Lower lobe of right lung (tissue), 2 donors: ENCODE measurements around the gene SORCS2. TPM values are rescaled to one million over a fixed set of nuclear protein-coding genes. Genes with fewer than 3 reads are reported as not detected.

Experiments used
- ATAC-seq, 2 donors: fragments of 200-7000 bp; cut with Tn5 transposase; one replicate each; pipeline ENCODE4 v1.9.1; 2020 to 2022; ENCODE audit warnings: mild to moderate bottlenecking in 2 of 2, moderate library complexity in 2 of 2
- DNase-seq: peaks from one replicate; pipeline ENCODE4 v3.0.0-alpha.2; 2020
- H3K27ac ChIP-seq: fragments of 200-600 bp; one replicate; pipeline ENCODE4 v1.8.0; 2022
- H3K27me3 ChIP-seq: fragments of 200-600 bp; one replicate; pipeline ENCODE4 v1.8.0; 2022; ENCODE audit warnings: low read depth
- H3K36me3 ChIP-seq: fragments of 200-600 bp; one replicate; pipeline ENCODE4 v1.8.0; 2022; ENCODE audit warnings: mild to moderate bottlenecking
- H3K4me1 ChIP-seq: fragments of 200-600 bp; one replicate; pipeline ENCODE4 v1.8.0; 2022
- H3K4me3 ChIP-seq: fragments of 200-600 bp; one replicate; pipeline ENCODE4 v1.8.0; 2022; ENCODE audit warnings: mild to moderate bottlenecking
- H3K9me3 ChIP-seq: fragments of 200-600 bp; one replicate; pipeline ENCODE4 v1.8.0; 2022
- intact Hi-C: fragments of 100-400 bp; cut with DNase I; formaldehyde crosslinking; loops from one replicate; pipeline ENCODE4 v1.11.0; 2022
- total RNA-seq: library from RNA; stranded (reverse); fragmentation: NEBNext Ultra II Directional; extraction: Animal tissue kit (Norgen Biotek cat#: 25700); gene quantifications from one replicate; pipeline ENCODE4 v1.2.1, GENCODE V29; 2021
- TF ChIP-seq, protein P1 (sequence below): fragments of 200-600 bp; IDR thresholded peaks from one replicate; pipeline ENCODE4 v1.8.0; 2022; ENCODE audit warnings: antibody characterized with exemption, mild to moderate bottlenecking
- donor health status: DM: no; HTN: yes; CAD: no; lungs with severe emphysema.

Gene SORCS2
- total RNA-seq, 1 donor from 2014 or later, result 5.8 TPM

DNA sequence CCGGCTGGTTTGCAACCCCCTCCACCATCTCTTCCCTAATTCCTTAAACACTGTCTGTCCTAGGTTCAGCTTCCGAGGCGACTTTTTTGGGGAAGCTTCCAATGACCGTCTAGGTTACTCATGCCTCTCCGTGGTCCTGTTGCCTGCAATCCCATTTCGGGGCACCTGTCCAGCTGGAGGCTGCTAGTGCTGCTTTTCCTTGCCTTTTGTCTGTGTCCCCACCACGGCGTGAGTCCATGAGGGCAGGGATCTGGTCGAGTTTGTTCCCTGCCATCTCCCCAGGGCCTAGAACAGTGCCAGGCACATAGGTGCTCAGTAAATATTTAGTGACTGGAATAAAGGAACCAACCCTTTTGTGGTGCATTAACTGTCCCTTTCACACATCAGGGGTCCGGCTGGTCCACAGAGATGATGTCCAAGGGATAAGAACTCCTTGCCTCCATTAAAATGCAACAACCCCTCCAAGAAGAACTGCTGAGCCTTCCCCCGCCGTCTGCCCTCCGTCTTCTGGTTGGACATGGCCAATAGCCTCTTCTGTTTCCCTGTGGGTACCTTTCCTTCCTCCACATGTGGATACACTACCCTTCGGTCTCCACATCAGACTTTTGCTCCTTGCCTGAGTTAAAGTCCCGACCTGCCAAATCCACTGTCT is 5.7 kb upstream of the SORCS2 start:
- Histone ChIP-seq H3K4me1 (no peaks in the 10 kb centered on the region), H3K27me3 (peaks cover 51% of the 10 kb centered on the region), H3K9me3 (no peaks in the 10 kb centered on the region), H3K27ac (no peak overlapping the region), H3K36me3 (no peaks in the 10 kb centered on the region), H3K4me3 (no peak overlapping the region)
- ATAC-seq (no peak), DNase-seq (peak; percentile 22)
- TF ChIP-seq, protein P1, sequence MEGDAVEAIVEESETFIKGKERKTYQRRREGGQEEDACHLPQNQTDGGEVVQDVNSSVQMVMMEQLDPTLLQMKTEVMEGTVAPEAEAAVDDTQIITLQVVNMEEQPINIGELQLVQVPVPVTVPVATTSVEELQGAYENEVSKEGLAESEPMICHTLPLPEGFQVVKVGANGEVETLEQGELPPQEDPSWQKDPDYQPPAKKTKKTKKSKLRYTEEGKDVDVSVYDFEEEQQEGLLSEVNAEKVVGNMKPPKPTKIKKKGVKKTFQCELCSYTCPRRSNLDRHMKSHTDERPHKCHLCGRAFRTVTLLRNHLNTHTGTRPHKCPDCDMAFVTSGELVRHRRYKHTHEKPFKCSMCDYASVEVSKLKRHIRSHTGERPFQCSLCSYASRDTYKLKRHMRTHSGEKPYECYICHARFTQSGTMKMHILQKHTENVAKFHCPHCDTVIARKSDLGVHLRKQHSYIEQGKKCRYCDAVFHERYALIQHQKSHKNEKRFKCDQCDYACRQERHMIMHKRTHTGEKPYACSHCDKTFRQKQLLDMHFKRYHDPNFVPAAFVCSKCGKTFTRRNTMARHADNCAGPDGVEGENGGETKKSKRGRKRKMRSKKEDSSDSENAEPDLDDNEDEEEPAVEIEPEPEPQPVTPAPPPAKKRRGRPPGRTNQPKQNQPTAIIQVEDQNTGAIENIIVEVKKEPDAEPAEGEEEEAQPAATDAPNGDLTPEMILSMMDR, result no peak
- intact Hi-C loops, result no loop called here

DNA sequence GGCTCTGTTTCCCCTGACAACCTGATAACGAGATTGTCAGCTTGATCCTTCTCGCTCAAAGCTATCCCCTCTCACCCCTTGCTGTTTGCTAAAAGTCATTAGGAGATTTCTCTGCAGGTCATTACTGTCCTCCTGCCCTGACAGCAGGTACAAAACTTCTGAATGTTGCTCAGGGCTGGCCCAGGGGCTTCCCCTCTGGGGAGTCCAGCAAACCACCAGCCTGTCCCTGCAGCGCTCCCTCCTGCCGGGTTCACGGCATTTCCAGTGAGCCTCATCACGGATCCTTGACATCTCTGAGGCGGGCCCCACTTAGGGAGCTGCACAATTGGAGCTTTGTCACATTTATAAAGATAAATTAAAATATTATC is 5.2 kb upstream of the SORCS2 start:
- TF ChIP-seq, protein P1, result no peak
- Histone ChIP-seq H3K9me3 (no peaks in the 10 kb centered on the region), H3K27me3 (peaks cover 56% of the 10 kb centered on the region), H3K4me3 (no peak overlapping the region), H3K36me3 (no peaks in the 10 kb centered on the region), H3K27ac (no peak overlapping the region), H3K4me1 (no peaks in the 10 kb centered on the region)
- intact Hi-C loops, result no loop called here
- DNase-seq (peak; percentile 28), ATAC-seq (no peak)

DNA sequence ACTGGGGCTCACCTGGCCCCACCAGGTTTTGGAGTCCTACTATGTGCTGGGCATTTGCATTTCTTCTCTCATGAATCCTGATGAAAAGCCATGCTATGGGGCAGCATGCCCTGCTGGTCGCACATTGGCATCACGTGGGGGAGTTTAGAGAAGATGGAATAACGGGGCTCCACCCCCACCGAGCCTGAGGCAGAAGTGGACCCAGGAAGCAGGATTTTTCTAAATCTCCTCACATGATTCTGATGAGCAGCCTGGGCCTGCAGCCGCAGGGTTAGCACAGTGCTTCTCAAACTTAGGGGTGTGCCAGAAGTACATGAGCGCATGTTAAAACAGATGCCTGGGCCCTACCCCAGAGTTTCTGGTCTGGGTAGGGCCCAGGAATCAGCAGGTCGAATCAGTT is 4.6 kb upstream of the SORCS2 start:
- TF ChIP-seq, protein P1, result no peak
- DNase-seq (peak; percentile 24), ATAC-seq (no peak)
- Histone ChIP-seq H3K4me3 (no peak overlapping the region), H3K9me3 (no peaks in the 10 kb centered on the region), H3K36me3 (no peaks in the 10 kb centered on the region), H3K4me1 (no peaks in the 10 kb centered on the region), H3K27ac (no peak overlapping the region), H3K27me3 (peaks cover 56% of the 10 kb centered on the region)
- intact Hi-C loops, result no loop called here

DNA sequence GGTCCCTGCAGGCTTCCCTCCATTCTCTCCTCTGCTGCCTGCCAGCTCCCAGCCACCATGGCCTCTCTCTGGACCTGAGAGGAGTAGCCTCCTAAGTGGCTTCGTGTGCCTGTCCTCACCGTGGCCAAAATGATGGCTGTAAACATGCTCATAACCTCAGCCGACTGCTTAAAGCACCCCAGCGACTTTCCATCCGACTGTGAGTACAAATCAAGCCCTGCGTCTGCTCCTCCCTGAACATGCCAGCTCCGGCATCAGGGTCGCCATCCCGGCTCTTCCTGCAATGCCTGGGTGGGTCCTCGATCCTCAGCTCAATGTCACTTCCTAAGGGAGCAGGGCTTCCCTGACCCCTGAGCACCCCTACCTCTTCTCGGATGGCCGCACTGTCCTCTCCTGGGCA is 3.3 kb upstream of the SORCS2 start:
- H3K27ac ChIP-seq, result no peak overlapping the region
- no peaks in the 10 kb centered on the region for H3K9me3 ChIP-seq
- H3K27me3 ChIP-seq, result peaks cover 68% of the 10 kb centered on the region
- DNase-seq, result peak; percentile 30
- intact Hi-C loops, result no loop called here
- H3K4me3 ChIP-seq, result no peak overlapping the region
- TF ChIP-seq, protein P1, result no peak
- H3K4me1 ChIP-seq, result peaks cover 11% of the 10 kb centered on the region
- ATAC-seq, result no peak
- H3K36me3 ChIP-seq, result no peaks in the 10 kb centered on the region

DNA sequence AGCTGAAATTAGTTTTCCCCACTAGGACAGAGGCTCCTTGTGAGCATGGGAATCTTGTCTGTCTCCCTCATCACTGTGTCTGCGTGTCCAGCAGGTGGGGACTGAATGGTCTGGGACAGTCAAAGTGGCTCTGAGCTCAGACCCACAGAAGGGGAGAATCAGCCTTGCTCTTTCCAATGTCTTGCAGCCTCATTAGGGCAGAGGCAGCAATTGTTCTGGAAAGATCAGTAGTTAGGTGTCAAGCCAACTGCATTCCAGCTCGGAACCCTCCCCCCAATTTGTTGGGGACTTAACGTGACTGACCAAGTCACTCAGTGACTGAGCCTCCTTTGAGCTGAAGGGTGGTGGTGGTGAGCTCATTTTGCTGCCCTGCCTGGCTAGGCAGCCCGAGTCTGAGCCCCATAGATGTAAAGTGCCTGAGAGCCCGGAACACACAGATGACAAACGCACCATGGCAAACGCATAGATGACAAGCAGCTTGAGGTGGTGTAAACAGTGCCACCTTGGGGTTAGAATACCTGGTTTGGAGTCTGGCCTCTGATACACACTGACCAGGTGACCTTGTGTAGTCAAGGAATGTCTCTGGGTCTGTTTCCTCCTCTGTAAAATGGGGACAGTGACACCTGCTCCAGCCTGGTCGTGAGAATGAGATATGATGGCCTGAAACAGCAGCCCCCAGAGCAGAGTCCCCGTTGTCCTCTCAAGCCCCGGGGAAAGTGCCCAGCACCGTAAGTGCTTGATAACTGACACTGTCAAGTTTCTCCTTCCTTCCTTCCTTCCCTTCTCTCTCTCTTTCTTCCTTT is 2.7 kb upstream of the SORCS2 start:
- Histone ChIP-seq H3K27me3 (peaks cover 74% of the 10 kb centered on the region), H3K36me3 (no peaks in the 10 kb centered on the region)
- DNase-seq, result peak; percentile 17

More for the DNA sequence above, 2.7 kb upstream of the SORCS2 start:
- intact Hi-C loops, result no loop called here
- no peak overlapping the region for H3K27ac ChIP-seq
- no peak for ATAC-seq
- peaks cover 14% of the 10 kb centered on the region for H3K4me1 ChIP-seq
- H3K4me3 ChIP-seq, result no peak overlapping the region
- H3K9me3 ChIP-seq, result no peaks in the 10 kb centered on the region
- TF ChIP-seq, protein P1, result no peak
